Measurements from ENCODE around the gene NEDD4L.
"Not testable (repeated sequence)": the region's sequence is repeated elsewhere in the genome, so short reads cannot be mapped to it uniquely, and the experiment has no call there.

NEDD4L gene

GRCh38 chr18:58158459-58158858 lies 114.4 kb downstream of the NEDD4L start:
- DNase-seq: no peak

- no peak for DNase-seq
These were observed 117.6 kb downstream of the NEDD4L start for GRCh38 chr18:58161659-58162058.

GRCh38 chr18:58162127-58162526 lies 118.1 kb downstream of the NEDD4L start:
- no peak for DNase-seq

- no peak for DNase-seq
These were observed 119.1 kb downstream of the NEDD4L start for GRCh38 chr18:58163004-58163590.

- no peak for DNase-seq
These were observed 122.3 kb downstream of the NEDD4L start for GRCh38 chr18:58166278-58166844.

- no peak for DNase-seq
These were observed 123.0 kb downstream of the NEDD4L start for GRCh38 chr18:58167073-58167472.

GRCh38 chr18:58168221-58168620 lies 124.2 kb downstream of the NEDD4L start:
- DNase-seq: no peak

GRCh38 chr18:58168993-58169392 lies 125.0 kb downstream of the NEDD4L start:
- DNase-seq: no peak

GRCh38 chr18:58169472-58169871 lies 125.4 kb downstream of the NEDD4L start:
- DNase-seq: no peak

- not testable (repeated sequence) for DNase-seq
These were observed 126.0 kb downstream of the NEDD4L start for GRCh38 chr18:58170036-58170435.

GRCh38 chr18:58172031-58172430 lies 128.0 kb downstream of the NEDD4L start:
- DNase-seq: no peak

GRCh38 chr18:58174285-58174684 lies 130.3 kb downstream of the NEDD4L start:
- DNase-seq: no peak

- peak; percentile 24 for DNase-seq
These were observed 131.2 kb downstream of the NEDD4L start for GRCh38 chr18:58175122-58175785.

GRCh38 chr18:58175786-58176176 lies 131.8 kb downstream of the NEDD4L start:
- no peak for DNase-seq

- no peak for DNase-seq
These were observed 133.1 kb downstream of the NEDD4L start for GRCh38 chr18:58177004-58177717.

GRCh38 chr18:58177896-58178470 lies 134.0 kb downstream of the NEDD4L start:
- DNase-seq: no peak

- no peak for DNase-seq
These were observed 134.5 kb downstream of the NEDD4L start for GRCh38 chr18:58178511-58178910.

- no peak for DNase-seq
These were observed 136.1 kb downstream of the NEDD4L start for GRCh38 chr18:58180172-58180571.

GRCh38 chr18:58180738-58181353 lies 136.8 kb downstream of the NEDD4L start:
- DNase-seq: peak; percentile 12

GRCh38 chr18:58181988-58182387 lies 138.0 kb downstream of the NEDD4L start:
- no peak for DNase-seq

GRCh38 chr18:58183226-58183625 lies 139.2 kb downstream of the NEDD4L start:
- DNase-seq: peak; percentile 81

GRCh38 chr18:58186258-58186948 lies 142.4 kb downstream of the NEDD4L start:
- no peak for DNase-seq
